ENCODE data around the gene PIAS4. TPM values are rescaled to one million over a fixed set of nuclear protein-coding genes. Genes with fewer than 3 reads are reported as not detected.
"Not testable (repeated sequence)": the region's sequence is repeated elsewhere in the genome, so short reads cannot be mapped to it uniquely, and the experiment has no call there.

PIAS4 gene
- total and polyA plus RNA-seq, 4 donors: 6.5 to 20.3 (median 15.9) TPM

GRCh38 chr19:3986260-3987041, 21.1 kb upstream of the PIAS4 start:
- Histone ChIP-seq H3K36me3 (ENCODE audit: control insufficient read depth in 1 of 2, insufficient read depth in 2 of 2, low read length in 1 of 2) (peaks cover 0 to 11% of the 10 kb centered on the region in 2 donors), H3K27me3 (ENCODE audit: control insufficient read depth in 1 of 2, insufficient read depth in 2 of 2, low read length in 1 of 2) (no peaks in the 10 kb centered on the region), H3K9me3 (ENCODE audit: control insufficient read depth, low read length) (no peaks in the 10 kb centered on the region), H3K4me1 (ENCODE audit: control insufficient read depth in 1 of 2, insufficient read depth in 2 of 2, low read length in 2 of 2) (peaks cover 0 to 5% of the 10 kb centered on the region in 2 donors), H3K4me3 (ENCODE audit: low read length in 2 of 2) (peak overlapping the region in 1 of 2 donors; percentile 8), H3K27ac (ENCODE audit: low read depth in 1 of 2, low read length in 2 of 2) (peak overlapping the region in 1 of 2 donors; percentile 66)
- ATAC-seq (ENCODE audit: low FRiP score): peak; percentile 69
- DNase-seq: peak in 1 of 2 donors; percentile 47
- intact Hi-C loops (cut with DNase I): loop anchor here (5.0 kb wide), 3 partner anchors 196 to 224 kb away; partner anchors contain the start of genes ANKRD24 (in 1 of the 2), APBA3 (in 1 of the 2), MRPL54 (in 1 of the 2) and SIRT6 (in 1 of the 2)
- 2 to 3% methylated on average over 21 of the region's 21 CpGs for WGBS, 2 donors

DNA sequence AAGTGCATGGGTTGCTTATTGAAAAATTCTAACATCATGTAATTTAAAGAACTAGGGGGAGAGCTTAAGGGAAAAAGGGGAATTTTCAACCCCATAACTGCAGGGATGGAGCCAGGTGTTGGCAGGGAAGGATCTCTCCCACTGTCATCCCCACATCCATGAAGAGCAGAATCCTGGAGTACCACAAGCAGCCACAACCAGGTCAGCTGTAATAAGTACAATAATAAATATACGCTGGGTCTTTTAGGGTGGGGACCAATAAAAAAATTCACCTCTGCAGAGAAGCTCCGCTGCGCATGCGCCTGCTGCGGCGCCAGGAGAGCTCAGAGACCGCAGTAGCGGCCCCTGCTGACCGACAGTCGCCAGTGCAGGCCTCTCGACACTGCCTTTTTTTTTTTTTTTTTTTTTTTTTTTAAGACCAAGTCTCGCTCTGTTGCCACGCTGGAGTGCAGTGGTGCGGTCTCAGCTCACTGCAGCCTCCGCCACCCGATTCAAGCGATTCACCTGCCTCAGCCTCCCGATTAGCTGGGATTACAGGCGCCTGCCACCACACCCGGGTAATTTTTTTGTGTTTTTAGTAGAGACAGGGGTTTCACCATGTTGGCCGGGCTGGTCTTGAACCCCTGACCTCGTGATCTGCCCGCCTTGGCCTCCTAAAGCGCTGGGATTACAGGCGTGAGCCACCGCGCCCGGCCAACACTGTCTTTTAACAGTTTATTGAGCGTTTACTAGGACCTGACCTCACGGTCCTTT, 19.7 kb upstream of the PIAS4 start:
- intact Hi-C loops (cut with DNase I): loop anchor here (5.0 kb wide), 3 partner anchors 195 to 225 kb away; partner anchors contain the start of genes ANKRD24 (in 1 of the 2), APBA3 (in 1 of the 2), MRPL54 (in 1 of the 2) and SIRT6 (in 1 of the 2)
- Histone ChIP-seq H3K27ac (ENCODE audit: low read depth in 1 of 2, low read length in 2 of 2) (no peak overlapping the region), H3K4me1 (ENCODE audit: control insufficient read depth in 1 of 2, insufficient read depth in 2 of 2, low read length in 2 of 2) (peaks cover 0 to 5% of the 10 kb centered on the region in 2 donors), H3K36me3 (ENCODE audit: control insufficient read depth in 1 of 2, insufficient read depth in 2 of 2, low read length in 1 of 2) (peaks cover 0 to 7% of the 10 kb centered on the region in 2 donors), H3K9me3 (ENCODE audit: control insufficient read depth, low read length) (no peaks in the 10 kb centered on the region), H3K27me3 (ENCODE audit: control insufficient read depth in 1 of 2, insufficient read depth in 2 of 2, low read length in 1 of 2) (no peaks in the 10 kb centered on the region), H3K4me3 (ENCODE audit: low read length in 2 of 2) (no peak overlapping the region)
- DNase-seq (peak; percentile 91 to 95), ATAC-seq (ENCODE audit: low FRiP score) (peak; percentile 72)
- WGBS, 2 donors: 9 to 11% methylated on average over 30 of the region's 30 CpGs

DNA sequence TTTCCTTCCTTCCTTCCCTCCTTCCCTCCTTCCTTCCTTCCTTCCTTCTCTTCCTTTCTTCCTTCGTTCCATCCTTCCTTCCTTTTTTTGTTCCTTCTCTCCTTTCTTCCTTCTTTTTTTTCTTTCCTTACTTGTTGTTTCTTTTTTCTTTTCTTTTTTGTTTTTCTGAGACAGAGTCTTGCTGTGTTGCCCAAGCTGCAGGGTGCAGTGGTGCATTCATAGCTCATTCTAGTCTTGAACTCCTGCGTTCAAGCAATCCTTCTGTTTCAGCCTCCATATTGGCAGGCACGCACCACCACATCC, 16.8 kb upstream of the PIAS4 start:
- Histone ChIP-seq H3K27me3 (ENCODE audit: control insufficient read depth in 1 of 2, insufficient read depth in 2 of 2, low read length in 1 of 2) (no peaks in the 10 kb centered on the region), H3K4me1 (ENCODE audit: control insufficient read depth in 1 of 2, insufficient read depth in 2 of 2, low read length in 2 of 2) (peaks cover 0 to 5% of the 10 kb centered on the region in 2 donors), H3K27ac (ENCODE audit: low read depth in 1 of 2, low read length in 2 of 2) (no peak overlapping the region), H3K4me3 (ENCODE audit: low read length in 2 of 2) (no peak overlapping the region), H3K36me3 (ENCODE audit: control insufficient read depth in 1 of 2, insufficient read depth in 2 of 2, low read length in 1 of 2) (no peaks in the 10 kb centered on the region), H3K9me3 (ENCODE audit: control insufficient read depth, low read length) (no peaks in the 10 kb centered on the region)
- DNase-seq (no peak), ATAC-seq (ENCODE audit: low FRiP score) (no peak)
- WGBS, 2 donors: 68 to 79% methylated on average over 3 of the region's 3 CpGs
- intact Hi-C loops (cut with DNase I): no loop called here

GRCh38 chr19:3995607-3996006, 11.9 kb upstream of the PIAS4 start:
- no peak for DNase-seq
- no peaks in the 10 kb centered on the region for H3K4me1 ChIP-seq (ENCODE audit: control insufficient read depth in 1 of 2, insufficient read depth in 2 of 2, low read length in 2 of 2)
- no peaks in the 10 kb centered on the region for H3K27me3 ChIP-seq (ENCODE audit: control insufficient read depth in 1 of 2, insufficient read depth in 2 of 2, low read length in 1 of 2)
- WGBS, 2 donors: 75 to 79% methylated on average over 6 of the region's 6 CpGs
- no peak overlapping the region for H3K27ac ChIP-seq (ENCODE audit: low read depth in 1 of 2, low read length in 2 of 2)
- H3K9me3 ChIP-seq (ENCODE audit: control insufficient read depth, low read length): no peaks in the 10 kb centered on the region
- no peak for ATAC-seq (ENCODE audit: low FRiP score)
- no peak overlapping the region for H3K4me3 ChIP-seq (ENCODE audit: low read length in 2 of 2)
- no peaks in the 10 kb centered on the region for H3K36me3 ChIP-seq (ENCODE audit: control insufficient read depth in 1 of 2, insufficient read depth in 2 of 2, low read length in 1 of 2)
- intact Hi-C loops (cut with DNase I): no loop called here

DNA sequence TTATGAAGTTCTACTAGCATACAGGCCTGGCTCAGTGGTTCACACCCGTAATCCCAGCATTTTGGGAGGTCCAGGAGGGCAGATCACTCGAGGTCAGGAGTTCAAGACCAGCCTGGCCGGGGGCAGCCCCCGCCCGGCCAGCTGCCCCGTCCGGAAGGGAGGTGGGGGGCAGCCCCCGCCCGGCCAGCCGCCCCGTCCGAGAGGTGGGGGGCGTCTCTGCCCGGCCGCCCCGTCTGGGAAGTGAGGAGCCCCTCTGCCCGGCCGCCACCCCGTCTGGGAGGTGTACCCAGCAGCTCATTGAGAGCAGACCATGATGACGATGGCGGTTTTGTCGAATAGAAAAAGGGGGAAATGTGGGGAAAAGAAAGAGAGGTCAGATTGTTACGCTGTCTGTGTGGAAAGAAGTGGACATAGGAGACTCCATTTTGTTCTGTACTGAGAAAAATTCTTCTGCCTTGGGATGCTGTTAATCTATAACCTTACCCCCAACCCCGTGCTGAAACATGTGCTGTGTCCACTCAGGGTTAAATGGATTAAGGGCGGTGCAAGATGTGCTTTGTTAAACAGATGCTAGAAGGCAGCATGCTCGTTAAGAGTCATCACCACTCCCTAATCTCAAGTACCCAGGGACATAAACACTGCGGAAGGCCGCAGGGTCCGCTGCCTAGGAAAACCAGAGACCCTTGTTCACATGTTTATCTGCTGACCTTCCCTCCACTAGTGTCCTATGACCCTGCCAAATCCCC, 8.7 kb upstream of the PIAS4 start:
- H3K4me3 ChIP-seq (ENCODE audit: low read length in 2 of 2); DNase-seq; H3K27me3 ChIP-seq (ENCODE audit: control insufficient read depth in 1 of 2, insufficient read depth in 2 of 2, low read length in 1 of 2); H3K4me1 ChIP-seq (ENCODE audit: control insufficient read depth in 1 of 2, insufficient read depth in 2 of 2, low read length in 2 of 2); ATAC-seq (ENCODE audit: low FRiP score); H3K9me3 ChIP-seq (ENCODE audit: control insufficient read depth, low read length); intact Hi-C loops (cut with DNase I); H3K27ac ChIP-seq (ENCODE audit: low read depth in 1 of 2, low read length in 2 of 2); H3K36me3 ChIP-seq (ENCODE audit: control insufficient read depth in 1 of 2, insufficient read depth in 2 of 2, low read length in 1 of 2): not testable (repeated sequence)
- WGBS, 2 donors: 90 to 91% methylated on average over 29 of the region's 29 CpGs

- H3K27ac ChIP-seq (ENCODE audit: low read depth in 1 of 2, low read length in 2 of 2); DNase-seq; ATAC-seq (ENCODE audit: low FRiP score); H3K36me3 ChIP-seq (ENCODE audit: control insufficient read depth in 1 of 2, insufficient read depth in 2 of 2, low read length in 1 of 2); H3K4me3 ChIP-seq (ENCODE audit: low read length in 2 of 2); intact Hi-C loops (cut with DNase I); H3K27me3 ChIP-seq (ENCODE audit: control insufficient read depth in 1 of 2, insufficient read depth in 2 of 2, low read length in 1 of 2); H3K4me1 ChIP-seq (ENCODE audit: control insufficient read depth in 1 of 2, insufficient read depth in 2 of 2, low read length in 2 of 2); H3K9me3 ChIP-seq (ENCODE audit: control insufficient read depth, low read length): not testable (repeated sequence)
- 91 to 93% methylated on average over 5 of the region's 5 CpGs for WGBS, 2 donors
Measured at GRCh38 chr19:4000798-4001197, 6.7 kb upstream of the PIAS4 start.

DNA sequence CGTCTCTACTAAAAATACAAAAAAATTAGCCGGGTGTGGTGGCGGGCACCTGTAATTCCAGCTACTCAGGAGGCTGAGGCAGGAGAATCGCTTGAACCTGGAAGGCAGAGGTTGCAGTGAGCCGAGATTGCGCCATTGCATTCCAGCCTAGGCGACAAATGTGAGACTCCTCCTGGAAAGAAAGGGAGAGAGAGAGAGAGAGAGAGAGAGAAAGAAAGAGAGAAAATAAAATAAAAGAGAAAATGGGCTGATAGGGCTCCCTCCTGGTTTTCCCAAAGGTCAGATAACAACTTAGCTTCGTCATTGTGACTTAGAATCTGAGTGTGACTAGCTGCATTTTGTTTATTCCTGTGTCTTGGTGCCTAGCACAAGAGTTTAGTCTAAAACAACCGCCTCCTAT, 2.1 kb upstream of the PIAS4 start:
- not testable (repeated sequence) for H3K9me3 ChIP-seq (ENCODE audit: control insufficient read depth, low read length); ATAC-seq (ENCODE audit: low FRiP score); H3K36me3 ChIP-seq (ENCODE audit: control insufficient read depth in 1 of 2, insufficient read depth in 2 of 2, low read length in 1 of 2); DNase-seq; H3K4me1 ChIP-seq (ENCODE audit: control insufficient read depth in 1 of 2, insufficient read depth in 2 of 2, low read length in 2 of 2); H3K27me3 ChIP-seq (ENCODE audit: control insufficient read depth in 1 of 2, insufficient read depth in 2 of 2, low read length in 1 of 2); H3K4me3 ChIP-seq (ENCODE audit: low read length in 2 of 2); H3K27ac ChIP-seq (ENCODE audit: low read depth in 1 of 2, low read length in 2 of 2)
- WGBS, 2 donors: 95 to 97% methylated on average over 9 of the region's 9 CpGs
- intact Hi-C loops (cut with DNase I): loop anchor here in 1 of 2 donors (5.0 kb wide), 1 partner anchor 52 kb away; no protein-coding TSS in a partner anchor

DNA sequence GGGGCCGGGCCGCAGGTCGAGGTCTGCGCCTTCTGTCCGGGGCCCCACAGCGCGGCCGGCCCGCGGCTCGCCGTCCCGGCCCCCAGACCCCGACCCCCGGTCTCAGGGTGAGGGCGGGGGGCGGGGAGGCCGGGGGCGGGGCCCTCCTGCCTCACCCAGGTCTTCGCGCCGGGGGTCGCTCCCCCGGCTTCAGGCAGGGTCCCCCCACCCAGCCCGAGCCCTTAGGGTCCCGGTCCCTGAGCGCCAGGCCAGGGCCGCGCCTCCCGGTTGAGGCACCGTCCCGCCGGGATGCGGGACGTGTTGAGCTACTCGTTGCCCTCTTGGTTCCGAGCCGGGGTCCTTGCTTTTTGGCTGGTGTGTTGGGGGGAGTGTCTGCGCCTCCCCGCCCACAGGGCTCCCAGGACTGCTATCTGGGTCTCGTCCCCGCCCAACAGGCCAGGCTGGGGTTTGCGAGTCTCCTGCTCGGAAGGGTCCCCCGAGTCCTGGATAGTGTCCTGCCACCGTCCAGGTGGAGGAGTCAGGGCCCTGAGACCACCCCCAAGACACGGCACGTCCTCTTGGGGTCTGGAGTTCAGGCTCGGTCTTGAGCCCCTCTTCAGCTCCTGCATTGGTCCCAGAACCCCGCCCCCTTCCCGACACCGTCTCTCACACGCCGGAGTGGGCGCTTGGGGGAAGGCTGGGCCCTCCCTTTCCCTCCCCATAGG, 452 bp downstream of the PIAS4 start:
- Histone ChIP-seq H3K36me3 (ENCODE audit: control insufficient read depth in 1 of 2, insufficient read depth in 2 of 2, low read length in 1 of 2) (no peaks in the 10 kb centered on the region), H3K27ac (ENCODE audit: low read depth in 1 of 2, low read length in 2 of 2) (no peak overlapping the region), H3K4me1 (ENCODE audit: control insufficient read depth in 1 of 2, insufficient read depth in 2 of 2, low read length in 2 of 2) (no peaks in the 10 kb centered on the region), H3K4me3 (ENCODE audit: low read length in 2 of 2) (peak overlapping the region; percentile 71 to 88), H3K27me3 (ENCODE audit: control insufficient read depth in 1 of 2, insufficient read depth in 2 of 2, low read length in 1 of 2) (no peaks in the 10 kb centered on the region), H3K9me3 (ENCODE audit: control insufficient read depth, low read length) (no peaks in the 10 kb centered on the region)
- 0 to 1% methylated on average over 29 to 55 of the region's 55 CpGs for WGBS, 2 donors
- ATAC-seq (ENCODE audit: low FRiP score) (peak; percentile 8), DNase-seq (no peak)
- intact Hi-C loops (cut with DNase I): loop anchor here in 1 of 2 donors (2.0 to 5.0 kb wide), 2 partner anchors 39 to 49 kb away; no protein-coding TSS in a partner anchor
